Measurements from ENCODE around the gene HOATZ. TPM values are rescaled to one million over a fixed set of nuclear protein-coding genes. Genes with fewer than 3 reads are reported as not detected.

Gene HOATZ
- total RNA-seq, 5 donors from 2014 or later (not counting 1 experiment from before 2014, with no cell fraction given) = not detected

DNA sequence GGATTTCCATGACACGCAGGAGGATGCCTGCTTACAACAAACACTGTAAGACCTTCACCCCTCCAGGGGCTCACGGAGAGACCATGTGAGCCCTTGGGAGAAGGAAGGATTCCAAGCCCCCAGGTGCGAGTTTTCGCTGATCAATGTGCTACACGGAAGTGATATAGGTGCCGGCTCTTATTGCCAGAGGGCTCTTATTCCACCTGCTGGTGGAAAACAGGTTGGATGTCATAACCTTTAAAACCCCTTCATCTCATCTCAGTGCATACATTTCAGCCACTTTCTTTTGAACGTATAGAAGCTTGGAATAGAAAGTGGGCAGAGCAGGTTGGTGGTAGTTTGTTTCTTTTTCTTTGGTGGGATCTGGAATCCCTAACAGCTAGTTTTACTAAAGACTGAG lies 51.7 kb downstream of the HOATZ start:
- DNase-seq (no peak), ATAC-seq (replicated peaks in 1 of 4) (no peak)
- H3K9me3 ChIP-seq = no peaks in the 10 kb centered on the region
- H3K27me3 ChIP-seq (replicated peaks in 1 of 2; ENCODE audit: control insufficient read depth in 2 of 2, extremely low read depth in 1 of 2, insufficient read depth in 2 of 2, low read length in 1 of 2) = no peaks in the 10 kb centered on the region
- H3K4me3 Mint-ChIP-seq = no peak overlapping the region
- H3K9me3 Mint-ChIP-seq = no peaks in the 10 kb centered on the region
- H3K4me1 ChIP-seq (ENCODE audit: control insufficient read depth in 1 of 2, extremely low read depth in 1 of 2, insufficient read depth in 2 of 2, low read length in 2 of 2) = no peaks in the 10 kb centered on the region
- H3K27ac ChIP-seq (ENCODE audit: low read length) = no peak overlapping the region
- no peak overlapping the region for H3K27ac Mint-ChIP-seq
- ChIA-PET CTCF (interaction anchor here (0.6 to 1.8 kb wide), 8 partner anchors 12 to 290 kb away, joined by 3 to 7 read pairs (median 4); no protein-coding TSS in a partner anchor), POLR2A (no interaction called here)
- H3K36me3 ChIP-seq (ENCODE audit: control insufficient read depth in 2 of 2, extremely low read depth in 1 of 2, insufficient read depth in 1 of 2, low read length in 1 of 2) = no peaks in the 10 kb centered on the region
- peaks cover 1 to 7% of the 10 kb centered on the region in 2 donors for H3K27me3 Mint-ChIP-seq
- H3K4me1 Mint-ChIP-seq = no peaks in the 10 kb centered on the region
- no peak overlapping the region for H3K4me3 ChIP-seq (ENCODE audit: control insufficient read depth in 1 of 2, extremely low read depth in 1 of 2, low read length in 1 of 2)
- H3K36me3 Mint-ChIP-seq = no peaks in the 10 kb centered on the region
- WGBS (ENCODE audit: insufficient coverage) = no CpG with 5 or more reads among the region's 7 CpGs

DNA sequence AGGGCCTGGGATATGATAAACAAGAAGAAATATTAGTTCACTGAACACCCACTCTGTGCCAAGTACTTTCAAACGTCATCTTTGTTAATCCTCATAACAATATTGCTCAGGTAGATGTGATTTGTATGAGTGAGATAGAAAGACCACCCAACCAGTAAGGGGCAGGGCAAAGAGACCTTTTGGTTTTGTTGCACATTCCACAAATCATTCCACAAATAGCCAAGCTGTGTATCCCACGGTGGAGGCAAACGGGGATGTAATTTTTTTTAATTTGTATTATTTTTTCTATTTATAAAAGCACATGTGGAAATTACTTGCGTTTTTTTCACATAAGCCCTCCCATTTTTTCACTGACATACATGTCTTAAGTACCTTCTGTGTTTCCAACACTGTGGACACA lies 54.9 kb downstream of the HOATZ start:
- no peaks in the 10 kb centered on the region for H3K36me3 Mint-ChIP-seq
- no peak for ATAC-seq (replicated peaks in 1 of 4)
- no peak overlapping the region for H3K4me3 ChIP-seq (ENCODE audit: control insufficient read depth in 1 of 2, extremely low read depth in 1 of 2, low read length in 1 of 2)
- ChIA-PET POLR2A (no interaction called here), CTCF (no interaction called here)
- peaks cover 8 to 12% of the 10 kb centered on the region in 2 donors for H3K27me3 Mint-ChIP-seq
- no peak overlapping the region for H3K27ac Mint-ChIP-seq
- H3K36me3 ChIP-seq (ENCODE audit: control insufficient read depth in 2 of 2, extremely low read depth in 1 of 2, insufficient read depth in 1 of 2, low read length in 1 of 2) = no peaks in the 10 kb centered on the region
- no peak overlapping the region for H3K27ac ChIP-seq (ENCODE audit: low read length)
- no peaks in the 10 kb centered on the region for H3K9me3 Mint-ChIP-seq
- no peaks in the 10 kb centered on the region for H3K4me1 ChIP-seq (ENCODE audit: control insufficient read depth in 1 of 2, extremely low read depth in 1 of 2, insufficient read depth in 2 of 2, low read length in 2 of 2)
- no peaks in the 10 kb centered on the region for H3K4me1 Mint-ChIP-seq
- WGBS (ENCODE audit: insufficient coverage) = no CpG with 5 or more reads among the region's 4 CpGs
- H3K9me3 ChIP-seq = no peaks in the 10 kb centered on the region
- no peak overlapping the region for H3K4me3 Mint-ChIP-seq
- H3K27me3 ChIP-seq (replicated peaks in 1 of 2; ENCODE audit: control insufficient read depth in 2 of 2, extremely low read depth in 1 of 2, insufficient read depth in 2 of 2, low read length in 1 of 2) = peaks cover 0 to 2% of the 10 kb centered on the region in 2 experiments
- DNase-seq = no peak

DNA sequence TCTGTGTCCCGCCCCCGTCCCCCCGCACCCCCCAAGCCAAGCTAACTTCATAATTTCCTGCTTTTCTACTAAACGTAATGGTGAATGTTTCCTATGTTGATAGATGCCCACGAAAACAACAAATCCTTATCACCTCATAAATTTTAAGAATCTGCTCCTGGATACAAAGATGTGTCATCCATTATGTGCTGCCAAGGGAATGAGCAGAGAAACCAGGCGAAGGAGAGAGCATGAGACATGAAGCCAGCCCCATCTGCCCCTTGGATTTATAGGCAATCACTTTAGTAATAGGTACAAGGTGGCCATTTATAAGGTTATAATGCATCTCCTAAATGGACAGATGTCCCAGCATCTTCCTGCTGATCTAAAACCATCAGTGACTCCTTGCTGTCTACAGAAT lies 56.2 kb downstream of the HOATZ start:
- no CpG with 5 or more reads among the region's 6 CpGs for WGBS (ENCODE audit: insufficient coverage)
- DNase-seq (no peak), ATAC-seq (replicated peaks in 1 of 4) (no peak)
- no peaks in the 10 kb centered on the region for H3K9me3 ChIP-seq
- H3K4me1 ChIP-seq (ENCODE audit: control insufficient read depth in 1 of 2, extremely low read depth in 1 of 2, insufficient read depth in 2 of 2, low read length in 2 of 2) = no peaks in the 10 kb centered on the region
- Mint-ChIP-seq H3K27ac (no peak overlapping the region), H3K36me3 (no peaks in the 10 kb centered on the region), H3K4me3 (no peak overlapping the region), H3K4me1 (no peaks in the 10 kb centered on the region), H3K27me3 (peaks cover 8 to 12% of the 10 kb centered on the region in 2 donors), H3K9me3 (no peaks in the 10 kb centered on the region)
- POLR2A ChIA-PET = no interaction called here
- CTCF ChIA-PET = interaction anchor here in 1 of 2 donors (1.7 kb wide), 1 partner anchor 16 kb away, joined by 3 read pairs; no protein-coding TSS in a partner anchor
- no peak overlapping the region for H3K4me3 ChIP-seq (ENCODE audit: control insufficient read depth in 1 of 2, extremely low read depth in 1 of 2, low read length in 1 of 2)
- H3K36me3 ChIP-seq (ENCODE audit: control insufficient read depth in 2 of 2, extremely low read depth in 1 of 2, insufficient read depth in 1 of 2, low read length in 1 of 2) = no peaks in the 10 kb centered on the region
- H3K27me3 ChIP-seq (replicated peaks in 1 of 2; ENCODE audit: control insufficient read depth in 2 of 2, extremely low read depth in 1 of 2, insufficient read depth in 2 of 2, low read length in 1 of 2) = peaks cover 0 to 2% of the 10 kb centered on the region in 2 experiments
- H3K27ac ChIP-seq (ENCODE audit: low read length) = no peak overlapping the region

DNA sequence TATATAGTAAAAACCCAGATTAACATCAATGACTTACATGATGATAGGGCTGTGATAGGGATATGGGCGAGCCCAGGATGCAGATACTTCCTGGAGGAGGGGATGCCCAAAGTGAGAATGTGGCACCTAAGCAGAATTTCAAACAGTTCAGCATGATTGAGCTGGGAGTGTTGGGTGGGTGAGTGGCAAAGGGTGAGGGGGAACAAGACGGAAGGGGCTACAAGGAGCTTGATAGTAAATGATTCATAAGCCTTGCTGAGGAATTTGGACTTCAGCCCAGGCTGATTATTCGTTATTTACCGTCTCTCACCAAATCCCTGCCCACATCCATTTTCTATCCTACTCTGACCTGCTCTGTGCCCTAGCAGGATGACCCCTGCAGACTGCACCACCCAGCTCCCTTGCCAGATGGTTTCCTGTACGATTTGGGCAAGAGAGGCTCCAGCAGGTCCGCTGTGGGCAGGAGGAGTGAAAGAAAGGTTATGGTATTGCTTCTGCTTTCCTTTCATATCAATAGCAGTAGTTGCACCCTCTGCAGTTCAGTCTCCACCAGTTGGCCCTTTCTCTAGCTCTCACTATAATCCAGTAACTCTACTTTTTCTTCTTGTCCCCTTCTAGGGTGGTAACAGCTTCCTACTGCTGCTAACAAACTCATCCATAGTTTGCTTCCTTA lies 57.4 kb downstream of the HOATZ start:
- no peaks in the 10 kb centered on the region for H3K9me3 Mint-ChIP-seq
- H3K27ac ChIP-seq (ENCODE audit: low read length) = no peak overlapping the region
- H3K36me3 ChIP-seq (ENCODE audit: control insufficient read depth in 2 of 2, extremely low read depth in 1 of 2, insufficient read depth in 1 of 2, low read length in 1 of 2) = no peaks in the 10 kb centered on the region
- ChIA-PET POLR2A (no interaction called here), CTCF (interaction anchor here (0.5 to 1.7 kb wide), 4 partner anchors 15 to 381 kb away, joined by 3 to 5 read pairs (median 3); no protein-coding TSS in a partner anchor)
- no peak for DNase-seq
- no peak overlapping the region for H3K4me3 ChIP-seq (ENCODE audit: control insufficient read depth in 1 of 2, extremely low read depth in 1 of 2, low read length in 1 of 2)
- 100% methylated on average over 1 of the region's 6 CpGs for WGBS (ENCODE audit: insufficient coverage)
- H3K36me3 Mint-ChIP-seq = no peaks in the 10 kb centered on the region
- peaks cover 0 to 2% of the 10 kb centered on the region in 2 experiments for H3K27me3 ChIP-seq (replicated peaks in 1 of 2; ENCODE audit: control insufficient read depth in 2 of 2, extremely low read depth in 1 of 2, insufficient read depth in 2 of 2, low read length in 1 of 2)
- ATAC-seq (replicated peaks in 1 of 4) = no peak
- no peak overlapping the region for H3K27ac Mint-ChIP-seq
- H3K4me3 Mint-ChIP-seq = no peak overlapping the region
- no peaks in the 10 kb centered on the region for H3K4me1 ChIP-seq (ENCODE audit: control insufficient read depth in 1 of 2, extremely low read depth in 1 of 2, insufficient read depth in 2 of 2, low read length in 2 of 2)
- H3K27me3 Mint-ChIP-seq = peaks cover 8 to 12% of the 10 kb centered on the region in 2 donors
- H3K9me3 ChIP-seq = no peaks in the 10 kb centered on the region
- no peaks in the 10 kb centered on the region for H3K4me1 Mint-ChIP-seq

- POLR2A ChIA-PET = no interaction called here
Observed at GRCh38 chr11:111572581-111572980, 58.0 kb downstream of the HOATZ start.

DNA sequence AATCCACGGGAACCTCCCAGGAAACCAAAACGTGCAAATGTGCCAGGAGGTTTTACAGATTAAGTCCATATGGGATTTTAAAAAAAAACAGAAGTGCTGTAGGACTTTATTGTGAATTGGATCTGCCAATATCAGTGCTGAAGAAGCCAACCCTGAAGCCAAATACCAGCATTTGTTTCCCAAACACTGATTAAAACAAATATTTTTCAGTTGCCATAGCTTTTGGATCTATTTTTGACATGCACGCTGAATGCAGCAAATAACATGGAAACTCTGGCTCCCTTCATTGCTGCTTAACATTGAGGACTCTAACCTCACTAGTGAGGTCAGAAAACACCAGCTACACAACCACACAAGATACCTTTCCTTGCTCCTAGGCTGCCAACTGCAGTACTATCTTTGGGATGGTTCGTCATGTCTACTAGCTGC lies 59.3 kb downstream of the HOATZ start:
- H3K27me3 Mint-ChIP-seq = peaks cover 8 to 12% of the 10 kb centered on the region in 2 donors
- no peak overlapping the region for H3K27ac Mint-ChIP-seq
- H3K36me3 ChIP-seq (ENCODE audit: control insufficient read depth in 2 of 2, extremely low read depth in 1 of 2, insufficient read depth in 1 of 2, low read length in 1 of 2) = no peaks in the 10 kb centered on the region
- WGBS (ENCODE audit: insufficient coverage) = 95% methylated on average over 2 of the region's 4 CpGs
- POLR2A ChIA-PET = no interaction called here
- H3K4me1 Mint-ChIP-seq = no peaks in the 10 kb centered on the region
- H3K4me1 ChIP-seq (ENCODE audit: control insufficient read depth in 1 of 2, extremely low read depth in 1 of 2, insufficient read depth in 2 of 2, low read length in 2 of 2) = no peaks in the 10 kb centered on the region
- no peaks in the 10 kb centered on the region for H3K9me3 Mint-ChIP-seq
- H3K27ac ChIP-seq (ENCODE audit: low read length) = no peak overlapping the region
- H3K4me3 Mint-ChIP-seq = no peak overlapping the region
- H3K27me3 ChIP-seq (replicated peaks in 1 of 2; ENCODE audit: control insufficient read depth in 2 of 2, extremely low read depth in 1 of 2, insufficient read depth in 2 of 2, low read length in 1 of 2) = peaks cover 0 to 2% of the 10 kb centered on the region in 2 experiments
- DNase-seq (no peak), ATAC-seq (replicated peaks in 1 of 4) (no peak)
- H3K4me3 ChIP-seq (ENCODE audit: control insufficient read depth in 1 of 2, extremely low read depth in 1 of 2, low read length in 1 of 2) = no peak overlapping the region
- CTCF ChIA-PET = interaction anchor here in 1 of 2 donors (0.9 kb wide), 1 partner anchor 31 kb away, joined by 3 read pairs; no protein-coding TSS in a partner anchor
- no peaks in the 10 kb centered on the region for H3K9me3 ChIP-seq
- no peaks in the 10 kb centered on the region for H3K36me3 Mint-ChIP-seq

More at GRCh38 chr11:111572581-111572980, 58.0 kb downstream of the HOATZ start:
- Histone ChIP-seq H3K9me3 (no peaks in the 10 kb centered on the region), H3K4me3 (ENCODE audit: control insufficient read depth in 1 of 2, extremely low read depth in 1 of 2, low read length in 1 of 2) (no peak overlapping the region), H3K36me3 (ENCODE audit: control insufficient read depth in 2 of 2, extremely low read depth in 1 of 2, insufficient read depth in 1 of 2, low read length in 1 of 2) (no peaks in the 10 kb centered on the region), H3K27ac (ENCODE audit: low read length) (no peak overlapping the region), H3K4me1 (ENCODE audit: control insufficient read depth in 1 of 2, extremely low read depth in 1 of 2, insufficient read depth in 2 of 2, low read length in 2 of 2) (no peaks in the 10 kb centered on the region), H3K27me3 (replicated peaks in 1 of 2; ENCODE audit: control insufficient read depth in 2 of 2, extremely low read depth in 1 of 2, insufficient read depth in 2 of 2, low read length in 1 of 2) (peaks cover 0 to 2% of the 10 kb centered on the region in 2 experiments)
- no CpG with 5 or more reads among the region's 3 CpGs for WGBS (ENCODE audit: insufficient coverage)
- Mint-ChIP-seq H3K27ac (no peak overlapping the region), H3K36me3 (no peaks in the 10 kb centered on the region), H3K4me1 (no peaks in the 10 kb centered on the region), H3K9me3 (no peaks in the 10 kb centered on the region), H3K27me3 (peaks cover 8 to 12% of the 10 kb centered on the region in 2 donors), H3K4me3 (no peak overlapping the region)
- CTCF ChIA-PET = interaction anchor here in 1 of 2 donors (0.5 kb wide), 1 partner anchor 49 kb away, joined by 5 read pairs; no protein-coding TSS in a partner anchor
- no peak for ATAC-seq (replicated peaks in 1 of 4)
- no peak for DNase-seq

Measured in T-cell (primary cell).